Stimulated activated CD4-positive, alpha-beta T cell treated with anti-CD3 and anti-CD28 coated beads, Interleukin-1b, Interleukin-23, amount 100 ng/mL, for 48 hours (primary cell): Measurements from ENCODE around the gene UCN2.
"Not testable (repeated sequence)": the region's sequence is repeated elsewhere in the genome, so short reads cannot be mapped to it uniquely, and the experiment has no call there.

Experiments used
- DNase-seq: peaks from one replicate; pipeline ENCODE4 v3.0.0-alpha.2; 2020

UCN2 gene

DNA sequence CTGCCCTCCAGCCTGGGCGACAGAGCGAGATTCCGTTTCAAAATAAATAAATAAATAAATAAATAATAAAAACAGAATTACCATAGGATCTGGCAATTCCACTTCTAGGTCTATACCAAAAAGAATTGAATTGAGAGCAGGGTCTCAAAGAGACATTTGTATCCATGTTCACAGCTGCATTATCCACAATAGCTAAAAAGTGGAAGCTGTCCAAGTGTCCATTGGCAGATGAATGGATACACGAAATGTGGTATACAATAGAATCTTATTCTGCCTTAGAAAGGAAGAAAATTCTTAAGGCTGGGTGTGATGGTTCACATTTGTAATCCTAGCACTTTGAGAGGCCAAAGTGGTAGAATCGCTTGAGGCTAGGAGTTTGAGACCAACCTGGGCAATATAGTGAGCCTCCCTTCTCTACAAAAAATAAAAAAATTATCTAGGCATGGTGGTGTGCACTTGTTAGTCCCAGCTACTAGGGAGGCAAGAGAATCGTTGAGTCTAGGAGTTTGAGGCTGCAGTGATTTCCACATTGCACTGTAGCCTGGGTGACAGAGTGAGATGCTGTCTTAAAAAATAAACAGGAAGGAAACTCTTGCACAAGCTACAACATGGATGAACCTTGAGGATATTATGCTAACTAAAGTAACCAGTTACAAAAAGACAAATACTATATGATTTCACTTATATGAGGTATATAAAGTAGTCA lies 31.2 kb downstream of the UCN2 start:
- DNase-seq: no peak

DNA sequence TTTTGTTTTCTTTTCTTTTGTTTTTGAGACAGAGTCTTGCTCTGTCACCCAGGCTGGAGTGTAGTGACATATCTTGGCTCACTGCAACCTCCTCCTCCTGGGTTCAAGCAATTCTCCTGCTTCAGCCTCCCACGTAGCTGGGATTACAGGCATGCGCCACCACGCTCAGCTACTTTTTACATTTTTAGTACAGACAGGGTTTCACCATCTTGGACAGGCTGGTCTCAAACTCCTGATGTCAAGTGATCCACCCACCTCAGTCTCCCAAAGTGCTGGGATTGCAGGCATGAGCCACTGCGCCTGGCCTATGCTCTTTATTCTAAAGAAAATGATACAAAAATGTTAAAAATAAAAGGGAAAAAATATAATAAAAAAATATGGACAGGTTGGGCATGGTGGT lies 32.9 kb downstream of the UCN2 start:
- not testable (repeated sequence) for DNase-seq

DNA sequence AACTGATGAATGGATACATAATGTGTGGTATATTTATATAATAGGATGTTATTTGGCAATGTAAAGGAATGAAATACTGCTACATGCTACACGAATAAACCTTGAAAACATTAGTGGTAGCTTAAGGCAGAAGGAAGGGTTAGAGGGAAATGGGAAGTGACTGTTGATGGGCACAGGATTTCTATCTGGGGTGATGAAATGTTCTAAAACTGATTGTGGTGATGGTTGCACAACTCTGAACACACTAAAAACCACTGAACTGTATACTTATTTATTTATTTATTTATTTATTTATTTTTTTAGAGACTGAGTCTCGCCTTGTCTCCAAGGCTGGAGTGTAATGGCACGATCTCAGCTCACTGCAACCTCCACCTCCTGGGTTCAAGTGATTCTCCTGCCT lies 34.8 kb downstream of the UCN2 start:
- DNase-seq: no peak

DNA sequence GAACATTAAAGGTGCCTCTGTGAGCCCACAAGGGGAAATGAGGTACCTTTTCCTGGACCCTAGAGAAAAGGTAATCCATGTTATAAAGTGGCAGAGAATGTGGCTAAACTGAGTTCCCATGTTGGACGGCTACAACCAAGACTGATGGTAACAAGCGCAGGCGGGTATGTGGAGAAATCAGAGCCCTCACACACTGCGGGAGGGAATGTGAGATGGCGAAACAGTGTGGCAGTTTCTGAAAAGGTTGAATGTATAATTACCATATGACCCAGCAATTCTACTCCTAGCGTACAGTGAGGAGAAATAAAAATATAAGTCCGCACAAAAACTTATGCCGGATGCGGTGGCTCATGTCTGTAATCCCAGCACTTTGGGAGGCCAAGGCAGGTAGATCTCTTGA lies 35.5 kb downstream of the UCN2 start:
- DNase-seq: no peak

DNA sequence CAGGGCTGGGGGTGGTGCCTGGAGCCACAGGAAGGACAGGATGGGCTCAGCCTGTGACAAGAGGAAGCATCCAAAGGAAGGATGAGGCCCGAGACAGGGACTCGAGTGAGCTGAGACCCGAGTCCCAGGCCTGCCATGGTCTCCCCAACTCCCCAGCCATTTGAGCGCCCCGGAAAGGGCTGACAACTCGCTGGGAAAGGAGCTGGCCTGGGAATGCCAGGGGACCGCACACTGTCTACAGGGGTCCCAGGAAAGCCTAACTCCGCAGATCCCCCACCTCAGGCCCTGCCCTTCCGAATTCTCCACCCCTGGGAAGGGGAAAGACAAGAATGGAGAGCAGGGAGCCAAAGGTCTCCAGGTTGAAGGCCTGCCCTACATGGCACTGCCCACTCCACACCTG lies 38.6 kb downstream of the UCN2 start:
- no peak for DNase-seq

DNA sequence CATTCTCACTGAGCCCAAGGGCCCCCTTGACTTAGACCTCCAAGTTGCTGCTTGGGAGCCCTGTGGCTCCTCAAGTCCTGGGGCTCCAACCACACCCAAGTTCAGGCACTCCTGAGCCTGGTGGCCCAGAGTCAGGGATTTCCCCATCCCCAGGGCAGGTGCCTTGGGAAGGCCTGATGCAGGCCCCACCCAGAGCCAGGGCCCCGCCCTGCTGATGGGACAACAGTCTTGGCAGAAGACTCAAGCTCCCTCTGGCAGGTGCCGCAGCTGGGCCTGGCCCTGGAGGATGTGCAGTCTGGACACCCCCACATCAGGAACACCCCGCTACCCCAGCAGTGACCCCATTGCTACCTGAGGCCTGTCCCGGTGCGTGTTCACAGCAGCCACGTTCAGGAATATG lies 41.9 kb downstream of the UCN2 start:
- DNase-seq: no peak

DNA sequence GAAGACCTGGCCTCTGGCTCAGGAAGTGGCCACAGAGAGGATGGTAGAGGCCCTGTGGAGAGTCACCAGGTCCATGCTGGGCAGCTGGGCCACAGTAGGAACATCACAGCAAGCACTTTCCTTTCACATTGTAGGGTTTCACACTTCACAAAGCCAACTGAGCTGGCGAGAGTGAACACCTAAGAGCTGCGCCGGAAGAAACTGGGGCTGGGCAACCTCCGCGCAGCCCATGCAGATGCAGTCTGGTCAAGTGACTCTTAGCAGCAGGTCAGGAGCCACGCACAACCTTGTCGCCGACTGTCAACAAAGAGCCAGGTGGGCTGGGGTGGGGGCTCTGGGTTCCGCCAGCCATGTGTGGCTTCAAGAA lies 44.3 kb downstream of the UCN2 start:
- DNase-seq: no peak

DNA sequence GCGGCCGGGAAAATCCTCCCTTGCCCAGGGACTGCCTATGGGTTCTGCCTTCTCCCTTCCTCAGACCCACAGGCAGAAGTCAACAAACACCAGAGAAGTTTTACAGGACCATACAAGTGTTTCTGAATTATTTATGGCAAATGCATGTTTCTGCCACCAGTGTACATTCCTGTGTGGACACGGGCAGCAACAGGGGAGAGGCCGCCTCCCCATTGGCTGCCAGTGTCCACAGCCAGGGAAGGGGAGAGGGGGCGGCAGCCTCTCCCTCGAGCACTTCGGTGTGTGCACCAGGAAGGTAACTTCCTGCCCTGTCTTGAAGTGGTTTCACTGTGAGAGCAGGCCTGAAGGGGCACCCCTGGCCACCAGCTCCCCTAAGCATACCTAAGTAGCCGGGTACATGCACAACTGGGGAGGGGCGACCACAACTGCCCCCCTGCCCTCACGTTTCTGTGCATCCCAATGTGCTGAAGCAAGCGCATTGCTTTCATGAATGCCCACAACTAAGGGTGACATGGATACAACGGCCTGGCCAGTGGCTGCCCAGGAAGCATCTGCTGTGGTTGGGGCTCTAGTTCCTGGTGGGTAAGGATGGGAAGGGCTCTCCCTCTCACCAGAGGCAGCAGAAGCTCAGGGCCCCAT lies 44.8 kb downstream of the UCN2 start:
- no peak for DNase-seq

DNA sequence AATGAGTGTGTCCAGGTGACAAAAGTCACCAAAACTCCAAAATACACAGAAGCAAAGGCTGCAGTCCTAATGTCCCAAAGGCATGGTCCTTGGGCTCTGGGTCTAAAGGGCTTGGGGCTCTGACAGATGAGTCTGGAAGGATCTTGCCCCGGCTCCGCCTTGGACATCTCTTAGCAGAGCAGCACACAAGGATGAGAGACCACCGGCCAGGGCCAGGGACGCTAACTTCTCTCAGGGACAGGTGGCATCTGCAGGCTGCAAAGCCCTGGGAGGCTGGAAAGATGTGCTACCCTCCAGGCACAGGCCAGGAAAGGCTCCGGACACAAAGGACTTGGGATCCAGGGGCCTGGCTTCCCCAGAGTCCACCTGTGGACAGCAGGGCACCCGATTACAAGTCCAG lies 45.5 kb downstream of the UCN2 start:
- DNase-seq: no peak

DNA sequence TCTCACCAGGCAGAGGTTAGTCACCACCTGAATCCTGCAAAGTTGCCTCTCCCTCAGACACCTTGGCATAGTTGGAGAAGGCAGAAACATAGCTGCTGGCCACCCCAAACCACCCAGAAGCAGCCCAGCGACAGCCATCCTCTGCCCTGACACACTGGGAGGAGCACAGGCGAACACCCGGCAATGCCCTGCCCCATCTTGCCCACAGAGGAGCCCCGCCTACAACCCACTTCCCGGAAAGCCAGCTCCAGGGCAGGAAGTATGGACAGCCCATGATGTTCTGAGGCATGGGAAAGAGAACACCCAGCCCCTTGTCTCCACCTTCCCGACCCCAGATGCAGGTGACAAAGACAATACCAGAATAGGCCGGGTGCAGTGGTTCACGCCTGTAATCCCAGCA lies 47.0 kb downstream of the UCN2 start:
- no peak for DNase-seq

DNA sequence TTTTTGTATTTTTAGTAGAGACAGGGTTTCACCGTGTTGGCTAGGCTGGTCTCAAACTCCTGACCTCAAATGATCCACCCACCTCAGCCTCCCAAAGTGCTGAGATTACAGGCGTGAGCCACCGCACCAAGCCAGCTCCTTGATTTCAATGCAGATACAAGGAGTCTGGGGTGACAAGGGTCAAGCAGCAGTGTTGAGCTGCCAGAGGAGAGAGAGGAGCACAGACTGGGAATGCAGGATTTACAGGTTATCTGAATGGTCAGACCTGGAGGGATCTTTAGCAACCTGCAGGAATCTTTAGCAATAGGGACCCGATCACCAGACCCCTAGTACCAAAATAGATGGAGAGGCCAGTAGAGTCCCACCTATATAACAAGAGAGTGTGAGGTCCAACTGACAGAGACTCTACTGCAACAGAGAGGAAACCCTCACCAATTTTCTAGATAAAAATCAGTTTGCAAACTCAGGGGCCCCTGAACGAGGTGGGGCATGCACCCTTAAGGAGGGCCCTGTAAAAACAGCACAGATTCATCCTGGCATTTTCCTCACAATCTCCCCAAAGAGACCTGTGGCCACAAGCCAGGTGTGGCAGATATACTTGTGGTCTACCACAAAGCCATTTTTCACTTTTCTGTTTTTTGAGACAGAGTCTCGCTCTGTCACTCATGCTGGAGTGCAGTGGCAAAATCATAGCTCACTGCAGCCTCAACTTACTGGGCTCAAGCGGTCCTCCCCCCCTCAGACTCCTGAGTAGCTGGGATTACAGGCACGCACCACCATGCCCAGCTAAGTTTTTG lies 49.0 kb downstream of the UCN2 start:
- no peak for DNase-seq
